Measurements from ENCODE around the gene GPR171. TPM values are rescaled to one million over a fixed set of nuclear protein-coding genes. Genes with fewer than 3 reads are reported as not detected.

The GPR171 gene
- total RNA-seq, 1 donor from 2014 or later, result not detected

DNA sequence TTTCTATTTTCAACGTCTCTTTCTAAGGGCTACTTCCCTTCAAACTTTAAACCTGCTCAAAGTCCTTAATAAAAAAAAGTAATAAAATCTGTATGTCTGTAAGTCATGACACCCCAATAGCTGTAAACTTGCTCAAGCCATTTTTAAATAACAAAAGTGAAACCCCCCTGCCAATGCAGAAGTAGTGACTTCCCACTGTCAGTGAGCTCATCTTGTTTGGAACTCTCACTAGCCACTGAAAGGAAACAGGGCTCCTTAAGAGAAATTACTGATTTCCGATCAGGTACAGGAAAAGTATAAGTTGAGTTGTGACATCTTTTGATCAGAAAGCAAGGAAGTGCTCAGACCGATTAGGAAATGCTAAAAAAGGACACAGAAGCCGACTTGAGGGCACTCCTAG lies 27.6 kb upstream of the GPR171 start:
- no peaks in the 10 kb centered on the region for H3K36me3 ChIP-seq
- H3K9ac ChIP-seq, result no peak overlapping the region
- no peaks in the 10 kb centered on the region for H3K4me1 ChIP-seq
- no peaks in the 10 kb centered on the region for H4K20me1 ChIP-seq (ENCODE audit: low read depth)
- Mint-ChIP-seq H3K27ac (no peak overlapping the region), H3K27me3 (ENCODE audit: insufficient read depth, low read depth) (no peaks in the 10 kb centered on the region), H3K4me3 (no peak overlapping the region), H3K36me3 (no peaks in the 10 kb centered on the region), H3K9me3 (no peaks in the 10 kb centered on the region), H3K4me1 (peaks cover 5% of the 10 kb centered on the region)
- no peaks in the 10 kb centered on the region for H3F3A ChIP-seq (ENCODE audit: low read depth)
- no peaks in the 10 kb centered on the region for H3K27me3 ChIP-seq
- no peak overlapping the region for H3K4me2 ChIP-seq
- no peaks in the 10 kb centered on the region for H3K9me3 ChIP-seq (ENCODE audit: low read depth)
- TF ChIP-seq EZH2 (IDR thresholded peaks at IDR 0.05) (no peak), EZH2phosphoT487 (IDR thresholded peaks at IDR 0.05) (no peak)
- TF ChIP-seq, protein P1, sequence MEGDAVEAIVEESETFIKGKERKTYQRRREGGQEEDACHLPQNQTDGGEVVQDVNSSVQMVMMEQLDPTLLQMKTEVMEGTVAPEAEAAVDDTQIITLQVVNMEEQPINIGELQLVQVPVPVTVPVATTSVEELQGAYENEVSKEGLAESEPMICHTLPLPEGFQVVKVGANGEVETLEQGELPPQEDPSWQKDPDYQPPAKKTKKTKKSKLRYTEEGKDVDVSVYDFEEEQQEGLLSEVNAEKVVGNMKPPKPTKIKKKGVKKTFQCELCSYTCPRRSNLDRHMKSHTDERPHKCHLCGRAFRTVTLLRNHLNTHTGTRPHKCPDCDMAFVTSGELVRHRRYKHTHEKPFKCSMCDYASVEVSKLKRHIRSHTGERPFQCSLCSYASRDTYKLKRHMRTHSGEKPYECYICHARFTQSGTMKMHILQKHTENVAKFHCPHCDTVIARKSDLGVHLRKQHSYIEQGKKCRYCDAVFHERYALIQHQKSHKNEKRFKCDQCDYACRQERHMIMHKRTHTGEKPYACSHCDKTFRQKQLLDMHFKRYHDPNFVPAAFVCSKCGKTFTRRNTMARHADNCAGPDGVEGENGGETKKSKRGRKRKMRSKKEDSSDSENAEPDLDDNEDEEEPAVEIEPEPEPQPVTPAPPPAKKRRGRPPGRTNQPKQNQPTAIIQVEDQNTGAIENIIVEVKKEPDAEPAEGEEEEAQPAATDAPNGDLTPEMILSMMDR (IDR thresholded peaks at IDR 0.05), result no peak
- no peak overlapping the region for H2AFZ ChIP-seq (replicated peaks)
- DNase-seq (ENCODE audit: low spot score), result no peak
- H3K79me2 ChIP-seq (ENCODE audit: low read depth), result no peaks in the 10 kb centered on the region
- no peak overlapping the region for H3K4me3 ChIP-seq
- no peak overlapping the region for H3K27ac ChIP-seq

DNA sequence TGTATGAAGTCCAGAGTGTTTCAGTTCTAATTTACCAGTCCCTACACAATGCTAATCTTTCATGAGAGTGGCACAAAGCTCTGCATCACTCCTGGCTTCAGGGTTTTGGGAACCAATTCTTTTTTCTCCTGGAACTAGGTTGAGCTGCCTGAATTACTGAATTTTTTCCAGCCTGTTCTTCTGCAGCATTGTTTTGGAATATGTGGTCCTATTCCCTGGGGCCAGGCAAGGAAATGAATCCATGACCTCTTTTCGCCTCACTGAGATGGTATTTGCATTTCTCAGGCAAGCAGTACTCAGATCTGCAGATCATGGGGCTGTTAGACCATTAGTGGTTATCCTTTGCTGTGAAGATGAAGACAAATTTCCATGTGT lies 25.6 kb upstream of the GPR171 start:
- H3K36me3 Mint-ChIP-seq, result no peaks in the 10 kb centered on the region
- H3K27me3 ChIP-seq, result no peaks in the 10 kb centered on the region
- H3K27me3 Mint-ChIP-seq (ENCODE audit: insufficient read depth, low read depth), result no peaks in the 10 kb centered on the region
- H3K4me1 Mint-ChIP-seq, result peaks cover 5% of the 10 kb centered on the region
- no peak for TF ChIP-seq EZH2 (IDR thresholded peaks at IDR 0.05)
- TF ChIP-seq EZH2phosphoT487 (IDR thresholded peaks at IDR 0.05), result no peak
- TF ChIP-seq, protein P1 (IDR thresholded peaks at IDR 0.05), result no peak
- H3K36me3 ChIP-seq, result no peaks in the 10 kb centered on the region
- no peak overlapping the region for H3K4me2 ChIP-seq
- H3K9me3 Mint-ChIP-seq, result no peaks in the 10 kb centered on the region
- no peak overlapping the region for H3K4me3 ChIP-seq
- no peaks in the 10 kb centered on the region for H3K9me3 ChIP-seq (ENCODE audit: low read depth)
- no peaks in the 10 kb centered on the region for H4K20me1 ChIP-seq (ENCODE audit: low read depth)
- no peak overlapping the region for H3K27ac ChIP-seq
- no peaks in the 10 kb centered on the region for H3F3A ChIP-seq (ENCODE audit: low read depth)
- H3K4me3 Mint-ChIP-seq, result no peak overlapping the region
- no peak overlapping the region for H2AFZ ChIP-seq (replicated peaks)
- peak overlapping the region; percentile 55 for H3K27ac Mint-ChIP-seq
- no peak for DNase-seq (ENCODE audit: low spot score)
- no peak overlapping the region for H3K9ac ChIP-seq
- no peaks in the 10 kb centered on the region for H3K79me2 ChIP-seq (ENCODE audit: low read depth)
- no peaks in the 10 kb centered on the region for H3K4me1 ChIP-seq

DNA sequence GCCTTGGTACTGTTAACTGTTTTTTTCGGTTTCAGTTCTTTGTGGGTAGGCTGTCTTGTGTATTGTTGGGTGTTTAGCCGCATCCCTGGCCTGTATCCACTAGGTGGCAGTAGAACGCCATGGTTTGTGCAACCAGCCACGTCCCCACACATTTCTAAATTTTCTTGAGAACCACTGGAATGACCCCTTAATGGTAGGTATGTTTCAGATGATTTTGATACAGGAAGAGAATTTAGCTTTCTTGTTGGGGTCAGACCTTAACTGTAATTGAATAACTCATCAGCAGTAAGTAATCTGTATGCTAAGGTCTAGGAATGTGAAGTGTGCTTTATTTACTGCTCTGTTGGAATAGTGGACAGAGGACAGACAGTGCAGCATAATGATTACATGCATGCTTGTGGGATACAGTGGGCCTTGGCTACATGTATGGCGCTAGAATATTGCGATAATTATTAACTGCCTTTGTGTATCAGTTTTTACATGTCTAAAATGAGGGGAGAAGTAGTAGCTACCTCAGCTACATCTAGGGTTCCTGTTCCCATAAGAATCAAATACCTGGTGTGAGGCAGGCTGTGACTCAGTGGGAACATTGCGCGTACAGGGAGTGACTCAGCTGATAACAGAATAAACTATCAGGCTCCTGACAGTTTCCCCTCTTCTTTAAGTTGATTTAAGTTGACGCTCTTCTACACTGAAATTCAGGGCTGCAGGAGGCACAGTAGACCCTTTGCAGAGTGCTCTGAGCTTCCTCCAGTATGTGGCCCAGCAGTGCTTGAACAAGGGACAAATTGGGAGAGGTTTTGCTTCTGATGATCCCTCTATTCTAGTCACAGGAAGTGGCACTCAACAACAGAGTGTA lies 25.0 kb upstream of the GPR171 start:
- peak overlapping the region; percentile 35 for H3K4me3 Mint-ChIP-seq
- no peaks in the 10 kb centered on the region for H3K9me3 Mint-ChIP-seq
- no peaks in the 10 kb centered on the region for H3K9me3 ChIP-seq (ENCODE audit: low read depth)
- H3K27ac ChIP-seq, result no peak overlapping the region
- H3K27me3 ChIP-seq, result no peaks in the 10 kb centered on the region
- H3K4me1 ChIP-seq, result no peaks in the 10 kb centered on the region
- no peaks in the 10 kb centered on the region for H3K36me3 Mint-ChIP-seq
- H3F3A ChIP-seq (ENCODE audit: low read depth), result no peaks in the 10 kb centered on the region
- peak; percentile 81 for DNase-seq (ENCODE audit: low spot score)
- TF ChIP-seq EZH2phosphoT487 (IDR thresholded peaks at IDR 0.05) (no peak), EZH2 (IDR thresholded peaks at IDR 0.05) (no peak)
- TF ChIP-seq, protein P1 (IDR thresholded peaks at IDR 0.05), result peak; percentile 94
- H3K4me1 Mint-ChIP-seq, result peaks cover 5% of the 10 kb centered on the region
- no peak overlapping the region for H2AFZ ChIP-seq (replicated peaks)
- no peaks in the 10 kb centered on the region for H3K79me2 ChIP-seq (ENCODE audit: low read depth)
- H4K20me1 ChIP-seq (ENCODE audit: low read depth), result no peaks in the 10 kb centered on the region
- H3K9ac ChIP-seq, result no peak overlapping the region
- peak overlapping the region; percentile 55 for H3K27ac Mint-ChIP-seq
- no peak overlapping the region for H3K4me3 ChIP-seq
- no peaks in the 10 kb centered on the region for H3K36me3 ChIP-seq
- H3K27me3 Mint-ChIP-seq (ENCODE audit: insufficient read depth, low read depth), result no peaks in the 10 kb centered on the region
- H3K4me2 ChIP-seq, result no peak overlapping the region
